ENCODE measurements around the gene ZC3H12A.

Gene ZC3H12A

GRCh38 chr1:37448691-37449417 is 25.5 kb upstream of the ZC3H12A start:
- no peak for TF ChIP-seq Cebpa-rat (IDR thresholded peaks at IDR 0.05)

GRCh38 chr1:37449936-37450335 is 24.4 kb upstream of the ZC3H12A start:
- Histone ChIP-seq H3K36me3 (no peaks in the 10 kb centered on the region), H3K9me3 (replicated peaks in 1 of 11) (no peaks in the 10 kb centered on the region), H4K20me1 (no peaks in the 10 kb centered on the region), H3K4me1 (peaks cover 16 to 50% (median 44%) of the 10 kb centered on the region in 10 experiments), H3K4me3 (no peak overlapping the region), H3K9ac (peak overlapping the region in 7 of 11 experiments; percentile 2 to 45 (median 37); a peak in 7 of 22 replicates), H3K4me2 (peak overlapping the region; percentile 60 to 78 (median 74)), H3K27me3 (no peaks in the 10 kb centered on the region), H3K27ac (peak overlapping the region in 9 of 11 experiments; percentile 21 to 60 (median 47); a peak in 16 of 22 replicates)
- no peak for TF ChIP-seq Cebpa-rat (IDR thresholded peaks at IDR 0.05)

More at GRCh38 chr1:37448691-37449417, 25.5 kb upstream of the ZC3H12A start:
- Histone ChIP-seq H4K20me1 (no peaks in the 10 kb centered on the region), H3K36me3 (no peaks in the 10 kb centered on the region), H3K4me3 (no peak overlapping the region), H3K9ac (no peak overlapping the region), H3K4me2 (peak overlapping the region in 9 of 11 experiments; percentile 60 to 77 (median 74); a peak in 11 of 22 replicates), H3K27me3 (no peaks in the 10 kb centered on the region), H3K4me1 (peaks cover 16 to 43% (median 42%) of the 10 kb centered on the region in 10 experiments), H3K27ac (peak overlapping the region in 3 of 11 experiments; percentile 3 to 54 (median 47); a peak in 3 of 22 replicates), H3K9me3 (replicated peaks in 1 of 11) (no peaks in the 10 kb centered on the region)

- no peak overlapping the region for H3K4me3 ChIP-seq
- no peak overlapping the region for H3K4me2 ChIP-seq
Observed at GRCh38 chr1:37452416-37452815, 22.0 kb upstream of the ZC3H12A start.

GRCh38 chr1:37453647-37454046 is 20.7 kb upstream of the ZC3H12A start:
- no peak for TF ChIP-seq Cebpa-rat (IDR thresholded peaks at IDR 0.05)
- H4K20me1 ChIP-seq: no peaks in the 10 kb centered on the region
- peak overlapping the region in 1 of 11 experiments; percentile 24; a peak in 2 of 22 replicates for H3K9ac ChIP-seq
- H3K36me3 ChIP-seq: no peaks in the 10 kb centered on the region
- no peak overlapping the region for H3K4me2 ChIP-seq
- peaks cover 17 to 41% (median 29%) of the 10 kb centered on the region in 10 experiments for H3K4me1 ChIP-seq
- H3K4me3 ChIP-seq: no peak overlapping the region
- no peaks in the 10 kb centered on the region for H3K9me3 ChIP-seq (replicated peaks in 1 of 11)
- H3K27me3 ChIP-seq: no peaks in the 10 kb centered on the region
- peak overlapping the region in 2 of 11 experiments; percentile 14 to 23; a peak in 4 of 22 replicates for H3K27ac ChIP-seq

More at GRCh38 chr1:37452416-37452815, 22.0 kb upstream of the ZC3H12A start:
- Histone ChIP-seq H3K27me3 (no peaks in the 10 kb centered on the region), H3K9me3 (replicated peaks in 1 of 11) (no peaks in the 10 kb centered on the region), H3K27ac (no peak overlapping the region), H3K36me3 (no peaks in the 10 kb centered on the region), H3K4me1 (peaks cover 21 to 50% (median 38%) of the 10 kb centered on the region in 10 experiments), H3K9ac (0 out of 22 replicates have a peak overlapping the region, but pooled peaks of 1 of the 11 experiments have one; percentile 4), H4K20me1 (no peaks in the 10 kb centered on the region)
- no peak for TF ChIP-seq Cebpa-rat (IDR thresholded peaks at IDR 0.05)

- TF ChIP-seq Cebpa-rat (IDR thresholded peaks at IDR 0.05): no peak
- Histone ChIP-seq H3K27ac (peak overlapping the region in 6 of 11 experiments; percentile 4 to 55 (median 24); a peak in 7 of 22 replicates), H3K9me3 (replicated peaks in 1 of 11) (no peaks in the 10 kb centered on the region), H3K36me3 (no peaks in the 10 kb centered on the region), H3K9ac (peak overlapping the region in 2 of 11 experiments; percentile 10 to 24; a peak in 2 of 22 replicates), H3K4me3 (no peak overlapping the region), H3K4me1 (peaks cover 2 to 22% (median 13%) of the 10 kb centered on the region in 10 experiments), H3K4me2 (peak overlapping the region in 5 of 11 experiments; percentile 4 to 66 (median 64); a peak in 8 of 22 replicates), H4K20me1 (no peaks in the 10 kb centered on the region), H3K27me3 (no peaks in the 10 kb centered on the region)
Observed at GRCh38 chr1:37455516-37455915, 18.9 kb upstream of the ZC3H12A start.

GRCh38 chr1:37456614-37457013 is 17.8 kb upstream of the ZC3H12A start:
- no peak overlapping the region for H3K4me2 ChIP-seq
- H3K4me3 ChIP-seq: no peak overlapping the region
- no peak for TF ChIP-seq Cebpa-rat (IDR thresholded peaks at IDR 0.05)
- no peak overlapping the region for H3K9ac ChIP-seq
- H3K27me3 ChIP-seq: no peaks in the 10 kb centered on the region
- H3K9me3 ChIP-seq (replicated peaks in 1 of 11): no peaks in the 10 kb centered on the region
- peaks cover 0 to 18% (median 9%) of the 10 kb centered on the region in 10 experiments; a peak in 13 of 20 replicates for H3K4me1 ChIP-seq
- no peaks in the 10 kb centered on the region for H4K20me1 ChIP-seq
- no peaks in the 10 kb centered on the region for H3K36me3 ChIP-seq
- no peak overlapping the region for H3K27ac ChIP-seq

- no peaks in the 10 kb centered on the region for H3K27me3 ChIP-seq
- no peaks in the 10 kb centered on the region for H3K36me3 ChIP-seq
- H3K4me2 ChIP-seq: no peak overlapping the region
- peaks cover 0 to 16% (median 9%) of the 10 kb centered on the region in 10 experiments; a peak in 13 of 20 replicates for H3K4me1 ChIP-seq
- H3K27ac ChIP-seq: no peak overlapping the region
- H3K9ac ChIP-seq: no peak overlapping the region
- no peak for TF ChIP-seq Cebpa-rat (IDR thresholded peaks at IDR 0.05)
- no peaks in the 10 kb centered on the region for H4K20me1 ChIP-seq
- no peaks in the 10 kb centered on the region for H3K9me3 ChIP-seq (replicated peaks in 1 of 11)
- H3K4me3 ChIP-seq: no peak overlapping the region
Observed at GRCh38 chr1:37458551-37458950, 15.8 kb upstream of the ZC3H12A start.

GRCh38 chr1:37461698-37462436 is 12.5 kb upstream of the ZC3H12A start:
- Histone ChIP-seq H3K36me3 (no peaks in the 10 kb centered on the region), H3K4me3 (no peak overlapping the region), H3K4me1 (no peaks in the 10 kb centered on the region), H3K27me3 (no peaks in the 10 kb centered on the region), H4K20me1 (no peaks in the 10 kb centered on the region), H3K4me2 (no peak overlapping the region), H3K9ac (no peak overlapping the region), H3K9me3 (replicated peaks in 1 of 11) (no peaks in the 10 kb centered on the region), H3K27ac (no peak overlapping the region)
- TF ChIP-seq Cebpa-rat (IDR thresholded peaks at IDR 0.05): no peak

GRCh38 chr1:37464443-37464842 is 9.9 kb upstream of the ZC3H12A start:
- no peak overlapping the region for H3K4me3 ChIP-seq
- H4K20me1 ChIP-seq: no peaks in the 10 kb centered on the region; a peak in 1 of 22 replicates
- no peaks in the 10 kb centered on the region for H3K36me3 ChIP-seq
- no peak overlapping the region for H3K9ac ChIP-seq
- H3K4me1 ChIP-seq: 0 out of 20 replicates have a peak, but pooled peaks cover 0 to 4% (median 0%) of the 10 kb centered on the region in 10 experiments
- no peak overlapping the region for H3K27ac ChIP-seq
- no peak overlapping the region for H3K4me2 ChIP-seq
- no peaks in the 10 kb centered on the region for H3K9me3 ChIP-seq (replicated peaks in 1 of 11)
- TF ChIP-seq Cebpa-rat (IDR thresholded peaks at IDR 0.05): no peak
- no peaks in the 10 kb centered on the region for H3K27me3 ChIP-seq

Data from BLaER1 treated with 17β-estradiol and CSF1 and Interleukin-3, amounts not matched to agents 10 nM and 100 nM (cell line).